Right hindlimb (tissue), 1 donor: ENCODE data around the gene DNAL4.

Source experiments
- DNase-seq: peaks from one replicate; pipeline ENCODE4 v3.0.0-alpha.2; 2018

The DNAL4 gene

GRCh38 chr22:38756711-38757463, 37.1 kb downstream of the DNAL4 start:
- no peak for DNase-seq

GRCh38 chr22:38755911-38756532, 37.9 kb downstream of the DNAL4 start, which contains the start of gene SUN2:
SUN2 (minus strand) TSS chr22:38755998; CDS start chr22:38752628, 3,370 bp downstream.
- DNase-seq = peak; percentile 94

- DNase-seq = peak; percentile 73
Observed at GRCh38 chr22:38755155-38755910, 38.6 kb downstream of the DNAL4 start.

- no peak for DNase-seq
Observed at GRCh38 chr22:38754751-38755154, 39.2 kb downstream of the DNAL4 start.

- DNase-seq = peak; percentile 55
Observed at GRCh38 chr22:38753948-38754750, 39.8 kb downstream of the DNAL4 start.

- peak; percentile 80 for DNase-seq
Observed at GRCh38 chr22:38751422-38752346, 42.3 kb downstream of the DNAL4 start.

GRCh38 chr22:38751066-38751421, 42.9 kb downstream of the DNAL4 start:
- no peak for DNase-seq

- no peak for DNase-seq
Observed at GRCh38 chr22:38750638-38751037, 43.3 kb downstream of the DNAL4 start.

GRCh38 chr22:38750104-38750503, 43.8 kb downstream of the DNAL4 start:
- no peak for DNase-seq

- no peak for DNase-seq
Observed at GRCh38 chr22:38748487-38749136, 45.3 kb downstream of the DNAL4 start.

- no peak for DNase-seq
Observed at GRCh38 chr22:38745676-38746460, 48.1 kb downstream of the DNAL4 start.

- DNase-seq = no peak
Observed at GRCh38 chr22:38744981-38745380, 49.0 kb downstream of the DNAL4 start.

GRCh38 chr22:38742176-38742942, 51.6 kb downstream of the DNAL4 start:
- no peak for DNase-seq

- no peak for DNase-seq
Observed at GRCh38 chr22:38741576-38741975, 52.4 kb downstream of the DNAL4 start.

GRCh38 chr22:38741166-38741565, 52.8 kb downstream of the DNAL4 start:
- DNase-seq = no peak

GRCh38 chr22:38740754-38741153, 53.2 kb downstream of the DNAL4 start:
- no peak for DNase-seq

GRCh38 chr22:38740116-38740723, 53.7 kb downstream of the DNAL4 start:
- no peak for DNase-seq

- DNase-seq = no peak
Observed at GRCh38 chr22:38739300-38740055, 54.5 kb downstream of the DNAL4 start.
